Body of pancreas (tissue), 4 donors: Measurements from ENCODE around the gene SIPA1L3. TPM values are rescaled to one million over a fixed set of nuclear protein-coding genes. Genes with fewer than 3 reads are reported as not detected.

Source experiments
- ATAC-seq: fragments of 150-250 bp; one replicate; pipeline ENCODE4 v1.9.1; 2016
- DNase-seq, 4 donors: peaks; one replicate each; pipeline ENCODE4 v3.0.0-alpha.2; 2019
- H3K27ac ChIP-seq, 4 donors: fragments of 200-600 bp; sonication (generic); 1 replicate in 3 of 4; 2 replicates in 1 of 4; pipeline versions ENCODE4 v1.5.1 to v1.6.1; 2016 to 2019; ENCODE audit warnings: mild to moderate bottlenecking in 1 of 4, mixed read lengths in 1 of 4, moderate library complexity in 1 of 4
- H3K27me3 ChIP-seq, 2 donors: fragments of 200-600 bp; sonication (generic); one replicate each; pipeline ENCODE4 v1.6.0; 2016; ENCODE audit warnings: mild to moderate bottlenecking in 1 of 2
- H3K36me3 ChIP-seq, 2 donors: fragments of 200-600 bp; sonication (generic); replicated peaks in 1 of 2; 2 replicates each; pipeline ENCODE4 v1.5.1; 2016; ENCODE audit warnings: low read depth in 2 of 2; ENCODE audit not compliant: insufficient read depth in 1 of 2
- H3K4me1 ChIP-seq: fragments of 200-600 bp; sonication (generic); one replicate; pipeline ENCODE4 v1.6.0; 2016
- H3K4me3 ChIP-seq, 2 donors: fragments of 200-600 bp; sonication (generic); 1 replicate in 1 of 2; 2 replicates in 1 of 2; pipeline ENCODE4 v1.5.1; 2016 to 2019
- H3K9me3 ChIP-seq, 3 donors: fragments of 200-600 bp; sonication (generic); 1 replicate in 2 of 3; 2 replicates in 1 of 3; pipeline ENCODE4 v1.5.1; 2016
- POLR2A ChIP-seq, 3 donors: fragments of 450-650 bp; IDR thresholded peaks; one replicate each; pipeline ENCODE4 v1.6.1; 2016; ENCODE audit warnings: antibody characterized with exemption in 3 of 3, mild to moderate bottlenecking in 2 of 3
- WGBS, 2 donors: methylation state at CpG; one replicate each; pipeline ENCODE4 v1.1.5; 2017; 5-methylcytosine and 5-hydroxymethylcytosine counted together
- intact Hi-C: fragments of 100-400 bp; cut with DNase I; formaldehyde crosslinking; loops from one replicate; pipeline ENCODE4 v1.15.1; 2023
- total RNA-seq, 2 donors: library from RNA; depleted of rRNA; stranded (reverse); fragments of >200 nt; gene quantifications; one replicate each; pipeline ENCODE4 v1.1.0, GENCODE V29; 2016
- TF ChIP-seq, protein P1 (sequence below), 7 experiments: fragments of 450-650 bp in 4 of 7; fragments of 200-600 bp in 3 of 7; sonication (generic) in 3 of 7; IDR thresholded peaks; one replicate each; pipeline ENCODE4 v1.5.1; 2016 to 2019; ENCODE audit warnings: antibody characterized with exemption in 7 of 7

The SIPA1L3 gene
- total RNA-seq, 2 donors from 2014 or later, result 41.5 to 62.0 TPM

DNA sequence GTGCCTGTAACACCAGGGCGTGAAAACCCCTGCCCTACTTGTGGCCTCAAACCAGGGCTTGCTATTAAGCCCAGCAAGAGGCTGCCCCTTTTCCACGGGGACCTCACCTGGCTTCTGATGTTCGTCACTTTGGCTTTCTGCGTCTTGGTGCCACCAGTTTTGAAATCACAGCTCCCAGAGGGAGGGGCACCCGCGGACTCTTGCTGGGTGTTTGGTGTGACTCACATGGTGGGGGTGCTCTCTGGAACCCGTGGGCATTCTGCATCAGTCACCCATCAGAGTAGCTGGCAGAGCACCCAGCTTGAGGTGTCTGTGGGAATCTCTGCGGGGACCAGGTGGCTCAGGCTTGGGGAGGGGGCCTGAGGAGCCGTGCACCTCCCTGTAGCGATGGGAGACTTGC lies 19.2 kb downstream of the SIPA1L3 start:
- 87 to 91% methylated on average over 4 to 10 of the region's 10 CpGs for WGBS, 2 donors

DNA sequence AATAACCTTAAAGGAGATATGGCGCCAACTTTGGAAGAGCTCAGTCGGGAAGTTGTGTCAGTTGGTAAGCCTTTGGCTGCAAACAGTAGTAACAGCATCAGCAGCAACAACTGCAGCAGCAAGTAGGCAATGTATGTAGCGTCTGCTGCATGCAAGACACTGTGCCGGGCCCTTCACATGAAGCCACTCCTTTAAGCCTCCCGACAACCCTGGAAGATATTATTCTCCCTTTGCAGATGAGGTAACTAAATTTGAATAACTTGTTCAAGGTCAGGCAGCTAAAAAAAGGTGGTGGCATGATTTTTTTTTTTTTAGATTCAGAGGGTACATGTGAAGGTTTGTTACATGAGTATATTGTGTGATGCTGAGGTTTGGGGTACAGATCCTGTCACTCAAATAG lies 19.7 kb downstream of the SIPA1L3 start:
- Histone ChIP-seq H3K36me3 (no peaks in the 10 kb centered on the region), H3K27me3 (no peaks in the 10 kb centered on the region), H3K4me3 (no peak overlapping the region), H3K4me1 (peaks cover 27% of the 10 kb centered on the region), H3K9me3 (no peaks in the 10 kb centered on the region), H3K27ac (no peak overlapping the region)
- no peak for ATAC-seq
- no peak for DNase-seq
- no peak for TF ChIP-seq POLR2A (IDR thresholded peaks at IDR 0.05)
- TF ChIP-seq, protein P1, sequence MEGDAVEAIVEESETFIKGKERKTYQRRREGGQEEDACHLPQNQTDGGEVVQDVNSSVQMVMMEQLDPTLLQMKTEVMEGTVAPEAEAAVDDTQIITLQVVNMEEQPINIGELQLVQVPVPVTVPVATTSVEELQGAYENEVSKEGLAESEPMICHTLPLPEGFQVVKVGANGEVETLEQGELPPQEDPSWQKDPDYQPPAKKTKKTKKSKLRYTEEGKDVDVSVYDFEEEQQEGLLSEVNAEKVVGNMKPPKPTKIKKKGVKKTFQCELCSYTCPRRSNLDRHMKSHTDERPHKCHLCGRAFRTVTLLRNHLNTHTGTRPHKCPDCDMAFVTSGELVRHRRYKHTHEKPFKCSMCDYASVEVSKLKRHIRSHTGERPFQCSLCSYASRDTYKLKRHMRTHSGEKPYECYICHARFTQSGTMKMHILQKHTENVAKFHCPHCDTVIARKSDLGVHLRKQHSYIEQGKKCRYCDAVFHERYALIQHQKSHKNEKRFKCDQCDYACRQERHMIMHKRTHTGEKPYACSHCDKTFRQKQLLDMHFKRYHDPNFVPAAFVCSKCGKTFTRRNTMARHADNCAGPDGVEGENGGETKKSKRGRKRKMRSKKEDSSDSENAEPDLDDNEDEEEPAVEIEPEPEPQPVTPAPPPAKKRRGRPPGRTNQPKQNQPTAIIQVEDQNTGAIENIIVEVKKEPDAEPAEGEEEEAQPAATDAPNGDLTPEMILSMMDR (IDR thresholded peaks at IDR 0.05), result no peak
- WGBS, 2 donors, result 54 to 55% methylated on average over 5 of the region's 5 CpGs
- intact Hi-C loops, result no loop called here

More for the DNA sequence above, 19.2 kb downstream of the SIPA1L3 start:
- intact Hi-C loops, result no loop called here
- no peak for ATAC-seq
- no peak for DNase-seq
- no peaks in the 10 kb centered on the region for H3K36me3 ChIP-seq
- peaks cover 22% of the 10 kb centered on the region for H3K4me1 ChIP-seq
- no peak overlapping the region for H3K4me3 ChIP-seq
- TF ChIP-seq, protein P1 (IDR thresholded peaks at IDR 0.05), result no peak
- TF ChIP-seq POLR2A (IDR thresholded peaks at IDR 0.05), result no peak
- no peaks in the 10 kb centered on the region for H3K27me3 ChIP-seq
- no peak overlapping the region for H3K27ac ChIP-seq
- no peaks in the 10 kb centered on the region for H3K9me3 ChIP-seq

DNA sequence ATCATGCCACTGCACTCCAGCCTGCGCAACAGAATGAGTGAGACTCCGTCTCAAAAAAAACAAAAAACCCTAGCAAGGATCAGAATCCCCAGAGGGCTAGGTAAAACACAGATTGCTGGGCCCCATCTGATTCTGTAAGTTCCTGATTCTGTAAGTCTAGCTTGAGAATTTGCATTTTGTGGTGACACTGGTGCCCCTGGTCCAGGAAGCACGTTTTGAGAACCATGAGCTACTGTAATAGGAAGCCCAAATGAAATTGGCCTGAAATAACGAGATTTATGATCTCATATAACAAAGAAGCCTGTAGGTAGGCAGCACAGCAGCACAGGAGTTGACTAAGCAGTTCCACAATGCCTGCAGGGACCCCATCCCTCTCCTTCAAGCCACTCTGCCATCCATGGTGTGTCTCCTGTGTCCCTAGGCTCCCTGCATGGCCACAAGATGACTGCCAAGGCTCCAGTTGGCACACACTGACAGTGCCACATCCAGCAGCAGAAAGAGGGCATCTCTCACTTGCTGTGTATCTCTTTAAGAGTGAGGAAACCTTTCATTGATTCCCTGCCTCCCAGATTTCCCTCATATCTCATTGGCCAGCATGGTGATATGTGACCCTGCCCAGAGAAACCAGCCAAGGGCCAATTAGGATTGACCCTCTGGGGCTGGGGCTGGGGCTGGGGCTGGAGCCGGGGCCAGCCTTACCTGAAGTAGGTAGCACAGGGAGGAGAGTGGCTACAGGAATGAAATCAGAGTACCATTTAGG lies 21.7 kb downstream of the SIPA1L3 start:
- no peaks in the 10 kb centered on the region for H3K36me3 ChIP-seq
- DNase-seq (no peak), ATAC-seq (no peak)
- no peaks in the 10 kb centered on the region for H3K9me3 ChIP-seq
- H3K4me3 ChIP-seq, result no peak overlapping the region
- intact Hi-C loops, result no loop called here
- H3K4me1 ChIP-seq, result peaks cover 47% of the 10 kb centered on the region
- H3K27me3 ChIP-seq, result no peaks in the 10 kb centered on the region
- TF ChIP-seq, protein P1 (IDR thresholded peaks at IDR 0.05), result no peak
- TF ChIP-seq POLR2A (IDR thresholded peaks at IDR 0.05), result no peak
- 51 to 77% methylated on average over 5 of the region's 5 CpGs for WGBS, 2 donors
- no peak overlapping the region for H3K27ac ChIP-seq

DNA sequence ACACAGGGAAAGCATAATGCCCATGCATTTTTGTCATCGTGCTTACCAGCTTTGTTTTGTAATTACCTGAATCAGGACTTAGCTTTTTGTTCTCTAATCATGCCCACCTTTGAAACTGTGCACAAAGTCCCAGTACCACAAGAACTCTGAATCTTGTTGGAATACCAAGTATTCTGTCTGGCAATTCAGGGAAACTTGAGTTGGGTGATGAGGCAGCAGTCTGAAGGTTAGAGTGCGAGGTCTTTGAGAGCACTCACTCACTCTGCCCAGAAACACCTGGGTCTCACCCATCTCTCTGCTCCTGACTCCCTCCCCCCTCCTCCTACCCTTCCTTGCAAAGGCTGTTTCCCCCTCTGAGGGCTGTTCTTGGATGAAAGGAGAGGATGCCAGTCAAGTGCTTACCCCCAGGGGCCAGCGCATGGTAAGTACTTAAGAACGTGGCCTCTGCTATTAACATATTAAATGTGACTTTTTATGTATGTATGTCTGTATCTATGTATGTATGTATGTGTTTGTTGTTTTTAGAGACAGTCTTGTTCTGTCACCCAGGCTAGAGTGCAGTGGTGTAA lies 22.4 kb downstream of the SIPA1L3 start:
- WGBS, 2 donors, result 76 to 92% methylated on average over 4 of the region's 4 CpGs
- DNase-seq (no peak), ATAC-seq (no peak)
- Histone ChIP-seq H3K4me1 (peaks cover 54% of the 10 kb centered on the region), H3K36me3 (no peaks in the 10 kb centered on the region), H3K27me3 (no peaks in the 10 kb centered on the region), H3K4me3 (no peak overlapping the region), H3K9me3 (no peaks in the 10 kb centered on the region), H3K27ac (no peak overlapping the region)
- intact Hi-C loops, result no loop called here
- no peak for TF ChIP-seq POLR2A (IDR thresholded peaks at IDR 0.05)
- TF ChIP-seq, protein P1 (IDR thresholded peaks at IDR 0.05), result no peak
